AG09309 (cell line): Measurements from ENCODE around the gene SNX25.
"Not testable (repeated sequence)": the region's sequence is repeated elsewhere in the genome, so short reads cannot be mapped to it uniquely, and the experiment has no call there.

Experiments
- DNase-seq: peaks from one replicate; pipeline ENCODE4 v3.0.0-alpha.2; 2010; ENCODE audit warnings: low read depth
- H3K4me3 ChIP-seq: 2 replicates; pipeline ENCODE4 v1.5.1; 2011; ENCODE audit warnings: mild to moderate bottlenecking, low read depth, low read length, moderate library complexity; ENCODE audit not compliant: control insufficient read depth
- CTCF ChIP-seq: IDR thresholded peaks from 2 replicates; pipeline ENCODE4 v1.5.1; 2011; ENCODE audit warnings: mild to moderate bottlenecking, low read depth, low read length, inconsistent platforms; ENCODE audit not compliant: insufficient read depth, control insufficient read depth; ENCODE audit errors: missing control alignments

Gene SNX25

DNA sequence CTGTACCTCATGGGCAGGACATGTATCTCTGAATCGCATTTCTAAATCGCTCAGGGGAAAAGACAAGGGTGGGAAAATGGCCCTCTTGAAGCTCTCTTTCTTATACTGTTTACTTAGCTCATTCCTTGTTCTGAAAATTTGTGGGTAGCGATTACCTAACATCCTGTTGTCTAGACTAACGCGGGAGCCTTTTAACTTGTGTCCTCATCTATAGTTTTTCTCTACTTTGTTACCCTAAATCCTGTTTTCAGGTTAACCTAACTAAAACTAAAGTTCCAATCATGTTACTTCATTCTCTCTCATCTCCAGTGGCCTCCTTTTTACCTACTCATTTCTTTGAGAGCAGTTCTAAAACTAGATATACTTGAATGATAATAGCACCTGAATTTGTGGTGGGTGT, 45.0 kb downstream of the SNX25 start:
- H3K4me3 ChIP-seq, result no peak overlapping the region
- DNase-seq, result no peak
- TF ChIP-seq CTCF, result no peak

DNA sequence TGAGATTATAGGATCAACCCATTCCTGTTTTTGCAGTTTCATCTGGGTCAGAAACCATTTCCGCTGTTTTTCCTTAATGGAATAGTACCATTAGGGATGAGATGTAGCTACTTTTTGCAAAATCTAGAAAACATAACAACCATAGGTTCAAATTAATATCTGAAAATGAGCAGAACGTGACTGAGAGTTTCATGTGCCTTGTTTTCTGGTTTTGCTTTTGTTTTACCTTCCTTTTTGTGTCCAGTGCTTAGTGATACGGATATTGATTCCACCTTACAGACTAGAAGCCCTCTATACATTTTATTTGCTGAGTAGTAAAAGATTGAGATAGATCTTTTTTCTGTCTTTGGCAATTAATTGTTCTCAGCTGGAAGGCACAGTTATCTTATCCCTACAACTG, 46.5 kb downstream of the SNX25 start:
- DNase-seq, result no peak
- no peak for TF ChIP-seq CTCF
- no peak overlapping the region for H3K4me3 ChIP-seq

DNA sequence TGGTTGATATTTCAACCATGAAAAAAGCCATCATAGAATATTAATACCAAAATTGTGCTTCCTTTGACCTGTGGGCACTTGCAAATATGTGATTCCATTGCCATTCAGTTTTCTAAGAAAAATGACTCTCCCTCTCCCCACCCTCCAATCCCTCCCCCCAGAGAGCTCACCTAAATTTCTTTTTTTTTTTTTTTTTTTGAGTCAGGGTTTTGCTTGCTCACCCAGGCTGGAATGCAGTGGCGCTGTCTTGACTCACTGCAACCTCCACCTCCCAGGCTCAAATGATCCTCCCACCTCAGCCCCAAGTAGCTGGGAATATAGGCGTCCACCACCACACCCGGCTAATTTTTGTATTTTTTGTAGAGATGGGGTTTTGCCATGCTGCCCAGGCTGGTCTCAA, 47.0 kb downstream of the SNX25 start:
- no peak overlapping the region for H3K4me3 ChIP-seq
- TF ChIP-seq CTCF, result no peak
- DNase-seq, result no peak

DNA sequence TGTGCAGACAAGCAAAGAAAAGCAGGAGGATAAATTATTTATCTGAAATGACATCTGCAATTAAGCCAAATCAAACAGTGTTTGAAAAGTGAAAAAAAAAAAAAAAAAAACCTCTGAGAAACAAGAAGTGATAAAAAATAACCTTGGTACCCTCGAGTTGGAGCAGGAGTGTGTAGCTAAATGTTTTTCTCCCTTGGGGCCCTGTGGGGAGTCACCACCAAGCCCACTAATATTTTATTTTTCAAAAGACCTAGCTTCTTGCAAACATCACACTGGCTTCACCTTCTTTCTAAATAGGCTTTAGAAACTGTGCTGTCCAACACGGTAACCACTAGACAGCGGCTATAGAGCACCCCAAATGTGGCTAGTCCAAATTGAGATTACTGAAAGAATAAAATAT, 47.7 kb downstream of the SNX25 start:
- TF ChIP-seq CTCF, result no peak
- no peak for DNase-seq
- no peak overlapping the region for H3K4me3 ChIP-seq

GRCh38 chr4:185257694-185258093, 48.3 kb downstream of the SNX25 start:
- TF ChIP-seq CTCF, result no peak
- DNase-seq, result no peak
- H3K4me3 ChIP-seq, result no peak overlapping the region

DNA sequence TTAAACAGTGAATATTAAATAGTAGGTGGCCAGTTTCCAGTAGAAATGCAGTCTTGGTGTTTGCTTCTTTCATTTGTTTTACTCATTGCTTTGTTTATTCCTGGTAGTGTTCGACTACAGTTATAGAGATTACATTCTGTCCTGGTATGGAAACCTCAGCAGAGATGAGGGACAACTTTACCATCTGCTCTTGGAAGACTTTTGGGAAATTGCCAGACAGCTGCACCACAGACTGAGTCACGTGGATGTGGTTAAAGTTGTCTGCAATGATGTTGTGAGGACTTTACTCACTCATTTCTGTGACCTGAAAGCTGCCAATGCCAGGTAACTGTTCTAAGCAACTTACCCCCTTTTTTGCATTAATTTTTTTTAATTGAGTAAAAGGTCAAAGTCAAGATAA, 49.3 kb downstream of the SNX25 start:
- peak; percentile 51 for DNase-seq
- H3K4me3 ChIP-seq, result not testable (repeated sequence)

- H3K4me3 ChIP-seq, result no peak overlapping the region
- TF ChIP-seq CTCF, result no peak
- no peak for DNase-seq
Observed at GRCh38 chr4:185259719-185260118, 50.3 kb downstream of the SNX25 start.
